Measurements from ENCODE around the gene RALB.
A peak's percentile ranks its signal among the peaks of the same experiment; 100 is the strongest.

Gene RALB

DNA sequence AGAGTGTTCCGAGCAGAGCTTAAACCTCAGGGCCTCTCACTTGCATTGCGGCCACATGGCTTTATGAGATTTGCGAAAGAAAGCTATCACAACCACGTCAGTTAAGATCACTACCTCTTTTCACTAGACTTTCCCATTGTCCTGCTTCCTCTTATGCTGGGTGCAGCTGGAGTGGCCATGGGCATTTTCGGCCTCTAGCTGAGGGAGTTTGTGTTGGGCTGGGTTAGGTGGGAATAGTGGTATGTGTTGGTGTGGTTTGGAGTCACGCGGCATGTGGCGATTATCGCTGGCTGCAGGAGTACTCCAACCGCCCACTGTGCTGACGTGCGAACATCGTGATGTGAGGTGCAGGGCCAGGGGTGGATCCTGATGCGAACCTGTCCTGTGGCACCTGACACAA lies 27.1 kb downstream of the RALB start:
- DNase-seq (ENCODE audit: low read depth, low spot score), result no peak

GRCh38 chr2:120283649-120284048 lies 31.0 kb downstream of the RALB start:
- no peak overlapping the region for H3K4me3 ChIP-seq (ENCODE audit: low read length)
- no peak for DNase-seq (ENCODE audit: low read depth, low spot score)

More for the DNA sequence above, 27.1 kb downstream of the RALB start:
- H3K4me3 ChIP-seq (ENCODE audit: low read length), result no peak overlapping the region

- DNase-seq (ENCODE audit: low read depth, low spot score), result no peak
Observed at GRCh38 chr2:120285056-120285455, 32.4 kb downstream of the RALB start.

DNA sequence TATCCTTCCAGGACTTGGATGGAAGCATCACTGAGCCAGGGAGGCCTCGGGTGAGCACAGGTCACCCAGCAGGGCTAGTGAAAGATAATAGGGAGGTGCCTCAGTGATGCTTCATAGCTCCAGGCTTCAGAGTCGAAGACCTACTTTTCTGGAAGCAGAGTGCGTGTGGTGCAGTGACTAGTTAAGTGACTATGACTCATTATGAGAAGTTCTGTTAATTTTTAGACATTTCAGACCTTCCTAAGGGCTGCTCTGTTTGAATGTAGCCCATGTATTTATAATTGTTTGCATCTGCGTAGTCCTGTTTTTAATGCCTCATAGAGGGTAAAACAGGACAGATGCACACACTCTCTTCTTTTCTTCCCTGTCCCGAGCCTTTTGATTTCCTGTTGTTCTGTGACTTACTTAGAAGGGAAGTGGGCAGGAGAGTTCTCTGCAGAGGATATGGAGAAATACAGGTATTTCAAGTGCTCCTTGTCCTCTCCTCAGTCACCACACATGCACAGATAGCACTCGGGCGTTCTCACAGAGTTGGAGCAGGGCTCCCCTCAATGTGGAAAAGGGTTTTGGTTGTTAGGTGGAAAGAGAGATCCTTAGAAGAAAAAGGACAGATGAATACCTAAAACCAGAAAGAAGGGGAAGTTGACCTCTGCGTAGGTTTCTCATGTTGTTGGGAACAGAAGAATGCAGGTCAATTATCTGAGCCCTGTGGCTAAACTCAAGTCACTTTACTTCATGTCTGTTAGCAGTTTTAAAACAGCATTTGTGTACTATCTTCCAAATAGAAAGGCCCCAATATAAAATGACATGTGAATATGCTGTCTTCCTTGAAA lies 34.7 kb downstream of the RALB start:
- no peak for DNase-seq (ENCODE audit: low read depth, low spot score)
- no peak overlapping the region for H3K4me3 ChIP-seq (ENCODE audit: low read length)

More at GRCh38 chr2:120285056-120285455, 32.4 kb downstream of the RALB start:
- no peak overlapping the region for H3K4me3 ChIP-seq (ENCODE audit: low read length)

- no peak for DNase-seq (ENCODE audit: low read depth, low spot score)
- H3K4me3 ChIP-seq (ENCODE audit: low read length), result no peak overlapping the region
Observed at GRCh38 chr2:120288016-120288373, 35.3 kb downstream of the RALB start.

- no peak overlapping the region for H3K4me3 ChIP-seq (ENCODE audit: low read length)
- DNase-seq (ENCODE audit: low read depth, low spot score), result no peak
Observed at GRCh38 chr2:120289221-120289906, 36.7 kb downstream of the RALB start.

GRCh38 chr2:120290737-120291136 lies 38.1 kb downstream of the RALB start:
- H3K4me3 ChIP-seq (ENCODE audit: low read length), result no peak overlapping the region
- DNase-seq (ENCODE audit: low read depth, low spot score), result no peak

GRCh38 chr2:120291401-120292311 lies 39.0 kb downstream of the RALB start:
- no peak overlapping the region for H3K4me3 ChIP-seq (ENCODE audit: low read length)
- peak; percentile 90 for DNase-seq (ENCODE audit: low read depth, low spot score)

DNA sequence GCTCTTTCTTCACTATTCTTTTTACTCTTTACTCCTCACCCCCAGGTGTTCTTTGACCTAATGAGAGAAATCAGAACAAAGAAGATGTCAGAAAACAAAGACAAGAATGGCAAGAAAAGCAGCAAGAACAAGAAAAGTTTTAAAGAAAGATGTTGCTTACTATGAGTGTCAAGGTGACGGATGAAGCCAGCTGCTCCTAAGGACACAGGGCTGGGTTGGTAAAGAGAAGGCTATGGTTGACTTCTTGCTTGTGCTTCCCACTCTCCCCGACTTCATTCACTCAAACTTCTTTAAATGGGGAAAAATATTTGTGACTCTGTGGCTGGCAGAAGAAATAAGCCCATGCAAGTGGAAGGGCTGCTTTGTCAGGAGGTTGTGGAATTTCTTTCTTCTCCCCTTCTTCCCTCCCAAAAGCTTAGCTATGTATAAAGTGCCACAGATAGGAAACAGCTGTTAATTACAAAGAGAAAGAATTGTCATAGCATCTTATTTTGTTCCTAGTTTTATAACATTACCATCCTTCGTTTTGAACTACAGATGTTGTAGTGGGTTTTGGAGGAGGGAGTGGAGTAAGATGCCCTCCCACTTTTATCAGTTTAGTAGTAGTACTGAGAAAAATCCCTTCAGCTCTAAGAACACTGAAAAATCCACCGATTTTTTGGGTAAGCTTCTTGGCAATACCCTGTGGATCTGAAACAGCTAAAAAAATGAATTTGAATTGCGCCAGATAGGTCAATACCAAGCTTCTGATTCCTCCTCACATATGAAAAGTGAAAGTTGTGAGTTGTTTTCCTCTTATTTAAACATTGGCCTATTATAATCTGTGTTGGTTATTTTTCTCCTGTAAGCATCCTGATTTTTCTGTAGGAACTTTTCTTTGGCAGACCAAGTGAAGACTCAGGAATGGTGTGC lies 40.7 kb downstream of the RALB start:
- H3K4me3 ChIP-seq (ENCODE audit: low read length), result no peak overlapping the region
- DNase-seq (ENCODE audit: low read depth, low spot score), result no peak

DNA sequence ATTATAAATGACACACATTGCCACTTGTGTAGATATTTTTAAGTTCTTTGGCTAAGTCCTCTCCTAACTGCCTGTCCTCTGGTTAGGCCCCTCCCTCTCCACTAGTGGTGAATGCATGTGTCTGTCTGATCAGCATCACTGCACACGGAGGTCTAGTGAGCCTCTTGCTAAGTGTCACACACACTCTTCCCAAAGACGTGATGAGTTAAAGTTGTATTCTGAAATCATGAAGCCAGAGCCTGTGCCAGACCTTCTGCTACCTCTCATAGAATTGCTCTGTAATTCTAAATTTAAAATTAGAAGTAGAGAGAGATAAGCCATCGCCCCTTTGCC lies 41.3 kb downstream of the RALB start:
- H3K4me3 ChIP-seq (ENCODE audit: low read length), result no peak overlapping the region
- DNase-seq (ENCODE audit: low read depth, low spot score), result no peak

DNA sequence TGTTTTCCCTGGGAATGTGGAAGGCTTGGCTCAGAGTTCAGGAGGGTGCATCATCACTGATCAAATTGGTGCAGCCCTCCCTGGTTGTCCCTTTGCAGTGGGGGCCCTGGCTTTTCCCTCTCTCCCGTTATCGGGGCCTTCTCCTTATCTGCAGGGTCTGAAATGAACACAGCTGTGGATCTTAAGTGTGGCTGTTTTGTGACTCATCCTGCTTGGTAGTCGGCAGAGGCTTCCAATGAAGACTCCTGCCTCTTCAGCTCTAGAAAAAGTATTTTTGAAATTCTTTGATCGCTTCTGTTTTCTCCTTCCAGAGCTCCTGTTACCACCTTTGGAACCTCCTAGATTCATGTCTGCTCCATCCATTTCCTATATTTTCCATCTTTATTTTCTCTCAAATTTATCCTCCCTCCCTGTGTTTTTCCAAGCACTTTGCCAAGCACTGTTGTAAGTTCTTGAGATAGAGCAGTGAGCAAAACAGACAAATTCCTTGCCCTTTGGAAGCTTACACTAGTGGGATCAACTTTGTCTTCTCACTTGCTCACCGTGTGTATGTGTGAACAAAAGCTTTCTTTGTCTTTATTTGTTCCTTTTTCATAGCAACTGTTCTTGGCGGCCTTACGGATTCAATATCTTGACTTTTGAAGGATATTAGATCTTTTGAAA lies 45.7 kb downstream of the RALB start:
- no peak overlapping the region for H3K4me3 ChIP-seq (ENCODE audit: low read length)
- no peak for DNase-seq (ENCODE audit: low read depth, low spot score)

GRCh38 chr2:120299004-120299403 lies 46.4 kb downstream of the RALB start:
- no peak for DNase-seq (ENCODE audit: low read depth, low spot score)

GRCh38 chr2:120299561-120299960 lies 46.9 kb downstream of the RALB start:
- DNase-seq (ENCODE audit: low read depth, low spot score), result no peak
- H3K4me3 ChIP-seq (ENCODE audit: low read length), result no peak overlapping the region

More at GRCh38 chr2:120299004-120299403, 46.4 kb downstream of the RALB start:
- H3K4me3 ChIP-seq (ENCODE audit: low read length), result no peak overlapping the region

GRCh38 chr2:120300385-120300784 lies 47.7 kb downstream of the RALB start:
- no peak overlapping the region for H3K4me3 ChIP-seq (ENCODE audit: low read length)
- DNase-seq (ENCODE audit: low read depth, low spot score), result no peak

- no peak for DNase-seq (ENCODE audit: low read depth, low spot score)
- H3K4me3 ChIP-seq (ENCODE audit: low read length), result no peak overlapping the region
Observed at GRCh38 chr2:120301284-120301683, 48.6 kb downstream of the RALB start.

DNA sequence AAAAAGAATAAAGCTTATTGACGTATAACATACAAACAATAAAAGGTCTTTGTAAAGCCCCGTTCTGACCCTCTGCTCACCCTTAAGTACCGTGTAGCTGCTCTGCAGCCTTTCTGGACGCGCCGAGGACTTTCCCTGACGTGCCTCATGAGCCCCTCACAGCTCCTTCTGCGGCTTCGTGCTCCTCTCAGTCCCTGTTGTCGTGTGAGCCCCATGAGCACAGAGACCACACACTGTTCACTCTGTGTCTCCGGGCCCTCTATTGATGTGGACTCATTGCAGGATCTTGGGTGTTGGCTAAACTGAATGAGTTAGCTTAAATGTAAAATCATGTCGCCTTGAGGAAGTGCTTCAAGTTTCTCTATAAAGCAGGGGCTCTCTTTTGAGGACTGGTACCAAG lies 49.6 kb downstream of the RALB start:
- no peak overlapping the region for H3K4me3 ChIP-seq (ENCODE audit: low read length)
- DNase-seq (ENCODE audit: low read depth, low spot score), result no peak

DNA sequence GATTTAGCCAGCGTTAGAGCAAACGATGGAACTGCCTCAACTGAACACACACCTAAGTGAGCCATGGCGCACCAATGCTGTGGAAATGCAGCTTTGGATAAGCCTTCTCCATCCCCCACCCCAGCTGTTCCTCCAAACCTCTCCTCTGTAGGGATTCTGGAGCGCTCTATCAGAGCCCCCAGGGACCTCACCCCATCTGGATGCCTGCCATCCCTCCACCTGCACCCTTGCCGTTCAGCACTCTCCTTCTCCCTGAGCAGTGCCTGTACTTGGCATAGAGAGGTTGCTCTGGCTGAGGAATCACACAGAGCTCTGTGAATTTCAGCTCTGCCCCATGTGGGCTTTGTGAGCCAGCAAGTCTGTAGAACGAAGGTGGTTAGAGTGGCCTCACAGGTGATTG lies 50.5 kb downstream of the RALB start:
- H3K4me3 ChIP-seq (ENCODE audit: low read length), result no peak overlapping the region
- no peak for DNase-seq (ENCODE audit: low read depth, low spot score)

- no peak overlapping the region for H3K4me3 ChIP-seq (ENCODE audit: low read length)
- DNase-seq (ENCODE audit: low read depth, low spot score), result no peak
Observed at GRCh38 chr2:120305296-120305695, 52.6 kb downstream of the RALB start.
